ENCODE results near the gene ECEL1.
"Not testable (repeated sequence)": the region's sequence is repeated elsewhere in the genome, so short reads cannot be mapped to it uniquely, and the experiment has no call there.

The ECEL1 gene

GRCh38 chr2:232487385-232488096 is at the start of gene ECEL1:
TSS of gene ECEL1 (minus strand) at chr2:232487834. CDS start at chr2:232486653, 1,181 bp downstream.
- no peak for DNase-seq (ENCODE audit: low read depth in 1 of 2, low spot score in 1 of 2)

- no peak for DNase-seq (ENCODE audit: low read depth in 1 of 2, low spot score in 1 of 2)
These were observed 49.4 kb upstream of the ECEL1 start for GRCh38 chr2:232537079-232537478.

- no peak for DNase-seq (ENCODE audit: low read depth in 1 of 2, low spot score in 1 of 2)
These were observed 48.3 kb upstream of the ECEL1 start for GRCh38 chr2:232535761-232536530.

- no peak for DNase-seq (ENCODE audit: low read depth in 1 of 2, low spot score in 1 of 2)
These were observed 47.5 kb upstream of the ECEL1 start for GRCh38 chr2:232534940-232535651.

GRCh38 chr2:232533944-232534710 is 46.5 kb upstream of the ECEL1 start:
- no peak for DNase-seq (ENCODE audit: low read depth in 1 of 2, low spot score in 1 of 2)

- not testable (repeated sequence) for DNase-seq (ENCODE audit: low read depth in 1 of 2, low spot score in 1 of 2)
These were observed 45.2 kb upstream of the ECEL1 start for GRCh38 chr2:232532821-232533220.

- DNase-seq (ENCODE audit: low read depth in 1 of 2, low spot score in 1 of 2) = no peak
These were observed 44.8 kb upstream of the ECEL1 start for GRCh38 chr2:232532419-232532818.

- no peak for DNase-seq (ENCODE audit: low read depth in 1 of 2, low spot score in 1 of 2)
These were observed 43.1 kb upstream of the ECEL1 start for GRCh38 chr2:232530626-232531260.

- DNase-seq (ENCODE audit: low read depth in 1 of 2, low spot score in 1 of 2) = no peak
These were observed 42.3 kb upstream of the ECEL1 start for GRCh38 chr2:232529806-232530547.

GRCh38 chr2:232528746-232529460 is 41.3 kb upstream of the ECEL1 start:
- DNase-seq (ENCODE audit: low read depth in 1 of 2, low spot score in 1 of 2) = no peak

GRCh38 chr2:232527905-232528470 is 40.4 kb upstream of the ECEL1 start:
- no peak for DNase-seq (ENCODE audit: low read depth in 1 of 2, low spot score in 1 of 2)

GRCh38 chr2:232526372-232526941 is 38.8 kb upstream of the ECEL1 start:
- no peak for DNase-seq (ENCODE audit: low read depth in 1 of 2, low spot score in 1 of 2)

GRCh38 chr2:232525791-232526371 is 38.2 kb upstream of the ECEL1 start, which contains the start of gene CHRND:
TSS of gene CHRND (plus strand) at chr2:232526160. CDS start at chr2:232526216, 56 bp downstream.
- no peak for DNase-seq (ENCODE audit: low read depth in 1 of 2, low spot score in 1 of 2)

GRCh38 chr2:232525199-232525598 is 37.6 kb upstream of the ECEL1 start:
- DNase-seq (ENCODE audit: low read depth in 1 of 2, low spot score in 1 of 2) = no peak

GRCh38 chr2:232524771-232525170 is 37.1 kb upstream of the ECEL1 start:
- DNase-seq (ENCODE audit: low read depth in 1 of 2, low spot score in 1 of 2) = no peak

- no peak for DNase-seq (ENCODE audit: low read depth in 1 of 2, low spot score in 1 of 2)
These were observed 36.3 kb upstream of the ECEL1 start for GRCh38 chr2:232523682-232524597.

GRCh38 chr2:232523402-232523681 is 35.7 kb upstream of the ECEL1 start:
- no peak for DNase-seq (ENCODE audit: low read depth in 1 of 2, low spot score in 1 of 2)

Measured in activated T-helper 1 cell treated with anti-CD3 and anti-CD28 coated beads, Interleukin-2, amount 50 U/mL, for 16 hours (primary cell).